Measurements from ENCODE around the gene NBAS. TPM values are rescaled to one million over a fixed set of nuclear protein-coding genes. Genes with fewer than 3 reads are reported as not detected.

Gene NBAS
- total and polyA plus RNA-seq, 10 of the 15 experiments (the other 5 are each of a cell fraction or from before 2014, with no cell fraction given): 4.3 to 32.7 (median 20.8) TPM

DNA sequence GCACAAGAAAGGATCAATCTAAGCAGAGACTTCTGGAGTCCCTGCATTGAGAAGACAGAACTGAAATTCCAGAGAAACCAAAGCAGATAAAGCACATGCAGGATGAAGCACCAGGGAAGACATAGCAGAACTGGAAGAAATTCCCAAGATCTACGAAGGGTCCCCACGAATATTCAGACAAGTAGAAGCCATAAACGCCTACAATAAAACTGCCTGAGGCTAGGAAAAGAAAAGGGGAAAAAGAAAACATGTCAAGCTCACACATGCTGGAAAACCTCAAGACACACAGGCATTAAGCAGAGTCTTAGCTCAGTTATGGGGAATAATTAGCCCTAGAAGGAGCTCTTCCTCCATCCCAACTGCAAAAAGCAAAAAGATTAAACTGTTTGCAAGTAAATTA lies 171.2 kb downstream of the NBAS start:
- Histone ChIP-seq H2AFZ (ENCODE audit: control insufficient read depth, low read depth, low read length) (no peak overlapping the region), H3K9me3 (replicated peaks; ENCODE audit: control insufficient read depth, insufficient read depth, low read length) (no peaks in the 10 kb centered on the region), H3K9ac (ENCODE audit: control insufficient read depth, insufficient read depth, low read length) (no peak overlapping the region), H3K27ac (ENCODE audit: control insufficient read depth, insufficient read depth) (no peak overlapping the region), H3K36me3 (ENCODE audit: control insufficient read depth in 2 of 2, insufficient read depth in 2 of 2, low read length in 1 of 2) (peaks cover 0 to 4% of the 10 kb centered on the region in 2 experiments; a peak in 1 of 4 replicates), H3K27me3 (replicated peaks in 1 of 2; ENCODE audit: control insufficient read depth in 2 of 2, insufficient read depth in 2 of 2, low read length in 1 of 2) (no peaks in the 10 kb centered on the region), H3K79me2 (ENCODE audit: control insufficient read depth, insufficient read depth, low read length) (no peaks in the 10 kb centered on the region), H3K4me2 (ENCODE audit: control insufficient read depth, insufficient read depth) (no peak overlapping the region), H4K20me1 (ENCODE audit: control insufficient read depth, insufficient read depth) (no peaks in the 10 kb centered on the region), H3K4me3 (no peak overlapping the region), H3K4me1 (ENCODE audit: control insufficient read depth, insufficient read depth, low read length) (no peaks in the 10 kb centered on the region)
- ChIA-PET CTCF (interaction anchor here (0.7 to 0.9 kb wide), 2 partner anchors 9 to 22 kb away, joined by 3 read pairs; no protein-coding TSS in a partner anchor), POLR2A (no interaction called here), SMC1A (ENCODE audit: uncharacterized antibody, unreplicated experiment) (no interaction called here), RAD21 (ENCODE audit: unreplicated experiment) (no interaction called here)
- DNase-seq (ENCODE audit: low read depth, low spot score) (no peak), ATAC-seq (no peak), FAIRE-seq (no peak)
- intact Hi-C loops (cut with micrococcal nuclease; ENCODE audit: unreplicated experiment): no loop called here
- BruUV-seq (replicated peaks): no TSS peak
- in situ Hi-C loops (cut with MboI): no loop called here
- WGBS (ENCODE audit: insufficient coverage, insufficient replicate concordance, low lambda C conversion rate, missing lambda C conversion rate): 91% methylated on average over 3 of the region's 3 CpGs
- no peak for TF ChIP-seq ETV6 (conservative IDR thresholded peaks at IDR 0.05 in 1 of 2, IDR thresholded peaks at IDR 0.05 in 1 of 2; ENCODE audit: borderline replicate concordance in 1 of 2, low read depth in 1 of 2)

DNA sequence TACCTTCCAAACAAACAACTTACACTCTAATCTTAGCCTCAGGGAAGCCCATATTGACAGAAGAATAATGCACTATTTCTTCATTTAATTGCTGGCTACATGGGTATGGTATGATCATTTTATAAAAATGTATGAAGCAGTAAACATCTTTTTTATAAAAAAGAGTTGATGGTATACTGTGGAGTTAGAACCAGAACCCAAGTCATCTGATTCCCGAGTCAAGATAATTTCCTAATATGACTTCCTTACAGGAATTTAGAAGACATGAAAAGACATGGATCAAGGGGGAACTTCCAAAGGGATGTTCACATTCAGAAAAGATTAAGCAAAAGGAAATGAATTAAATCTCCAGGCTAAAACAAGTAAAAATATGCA lies 171.8 kb downstream of the NBAS start:
- intact Hi-C loops (cut with micrococcal nuclease; ENCODE audit: unreplicated experiment) (no loop called here), in situ Hi-C loops (cut with MboI) (no loop called here)
- SMC1A ChIA-PET (ENCODE audit: uncharacterized antibody, unreplicated experiment): interaction anchor here (0.6 kb wide), 1 partner anchor 113 kb away, joined by 3 read pairs; no protein-coding TSS in a partner anchor
- Histone ChIP-seq H3K4me3 (no peak overlapping the region), H3K9me3 (replicated peaks; ENCODE audit: control insufficient read depth, insufficient read depth, low read length) (no peaks in the 10 kb centered on the region), H3K79me2 (ENCODE audit: control insufficient read depth, insufficient read depth, low read length) (no peaks in the 10 kb centered on the region), H3K4me1 (ENCODE audit: control insufficient read depth, insufficient read depth, low read length) (no peaks in the 10 kb centered on the region), H3K27ac (ENCODE audit: control insufficient read depth, insufficient read depth) (no peak overlapping the region), H3K27me3 (replicated peaks in 1 of 2; ENCODE audit: control insufficient read depth in 2 of 2, insufficient read depth in 2 of 2, low read length in 1 of 2) (no peaks in the 10 kb centered on the region), H3K36me3 (ENCODE audit: control insufficient read depth in 2 of 2, insufficient read depth in 2 of 2, low read length in 1 of 2) (peaks cover 0 to 4% of the 10 kb centered on the region in 2 experiments; a peak in 1 of 4 replicates), H4K20me1 (ENCODE audit: control insufficient read depth, insufficient read depth) (no peaks in the 10 kb centered on the region), H3K9ac (ENCODE audit: control insufficient read depth, insufficient read depth, low read length) (no peak overlapping the region), H2AFZ (ENCODE audit: control insufficient read depth, low read depth, low read length) (no peak overlapping the region), H3K4me2 (ENCODE audit: control insufficient read depth, insufficient read depth) (no peak overlapping the region)
- FAIRE-seq: no peak
- no TSS peak for BruUV-seq (replicated peaks)
- RAD21 ChIA-PET (ENCODE audit: unreplicated experiment): no interaction called here
- CTCF ChIA-PET: no interaction called here
- 96% methylated on average over 1 of the region's 1 CpG for WGBS (ENCODE audit: insufficient coverage, insufficient replicate concordance, low lambda C conversion rate, missing lambda C conversion rate)
- no peak for ATAC-seq
- POLR2A ChIA-PET: no interaction called here
- DNase-seq (ENCODE audit: low read depth, low spot score): no peak
- no peak for TF ChIP-seq ZNF217 (IDR thresholded peaks at IDR 0.05)
- TF ChIP-seq CHD2 (IDR thresholded peaks at IDR 0.05; ENCODE audit: borderline replicate concordance, low read depth, low read length): no peak
- TF ChIP-seq, protein P1, sequence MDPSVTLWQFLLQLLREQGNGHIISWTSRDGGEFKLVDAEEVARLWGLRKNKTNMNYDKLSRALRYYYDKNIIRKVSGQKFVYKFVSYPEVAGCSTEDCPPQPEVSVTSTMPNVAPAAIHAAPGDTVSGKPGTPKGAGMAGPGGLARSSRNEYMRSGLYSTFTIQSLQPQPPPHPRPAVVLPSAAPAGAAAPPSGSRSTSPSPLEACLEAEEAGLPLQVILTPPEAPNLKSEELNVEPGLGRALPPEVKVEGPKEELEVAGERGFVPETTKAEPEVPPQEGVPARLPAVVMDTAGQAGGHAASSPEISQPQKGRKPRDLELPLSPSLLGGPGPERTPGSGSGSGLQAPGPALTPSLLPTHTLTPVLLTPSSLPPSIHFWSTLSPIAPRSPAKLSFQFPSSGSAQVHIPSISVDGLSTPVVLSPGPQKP (IDR thresholded peaks at IDR 0.05; ENCODE audit: low read depth, low read length): no peak
- TF ChIP-seq CREM (IDR thresholded peaks at IDR 0.05; ENCODE audit: low read depth): no peak
- TF ChIP-seq HDGF (IDR thresholded peaks at IDR 0.05): no peak
- TF ChIP-seq SREBF1 (IDR thresholded peaks at IDR 0.05; ENCODE audit: low read length): no peak
- no peak for TF ChIP-seq ESRRA (IDR thresholded peaks at IDR 0.05; ENCODE audit: low read length)
- TF ChIP-seq, protein P2, sequence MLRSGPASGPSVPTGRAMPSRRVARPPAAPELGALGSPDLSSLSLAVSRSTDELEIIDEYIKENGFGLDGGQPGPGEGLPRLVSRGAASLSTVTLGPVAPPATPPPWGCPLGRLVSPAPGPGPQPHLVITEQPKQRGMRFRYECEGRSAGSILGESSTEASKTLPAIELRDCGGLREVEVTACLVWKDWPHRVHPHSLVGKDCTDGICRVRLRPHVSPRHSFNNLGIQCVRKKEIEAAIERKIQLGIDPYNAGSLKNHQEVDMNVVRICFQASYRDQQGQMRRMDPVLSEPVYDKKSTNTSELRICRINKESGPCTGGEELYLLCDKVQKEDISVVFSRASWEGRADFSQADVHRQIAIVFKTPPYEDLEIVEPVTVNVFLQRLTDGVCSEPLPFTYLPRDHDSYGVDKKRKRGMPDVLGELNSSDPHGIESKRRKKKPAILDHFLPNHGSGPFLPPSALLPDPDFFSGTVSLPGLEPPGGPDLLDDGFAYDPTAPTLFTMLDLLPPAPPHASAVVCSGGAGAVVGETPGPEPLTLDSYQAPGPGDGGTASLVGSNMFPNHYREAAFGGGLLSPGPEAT (IDR thresholded peaks at IDR 0.05; ENCODE audit: low read depth): no peak
- no peak for TF ChIP-seq MYC (IDR thresholded peaks at IDR 0.05; ENCODE audit: insufficient read depth, insufficient read length, insufficient replicate concordance, low read length, severe bottlenecking)
- TF ChIP-seq WRNIP1 (IDR thresholded peaks at IDR 0.05; ENCODE audit: borderline replicate concordance, low read depth, low read length): no peak

Data from GM12878 (cell line).